PFSK-1 (cell line): Measurements from ENCODE around the gene KIF22.

ENCODE experiments used
- FOXP2 ChIP-seq: optimal IDR thresholded peaks from 2 replicates; pipeline ENCODE3; 2011; ENCODE audit warnings: borderline replicate concordance, control low read depth, inconsistent platforms; ENCODE audit not compliant: insufficient read depth; ENCODE audit errors: extremely low read length, extremely low read depth
- POLR2AphosphoS5 ChIP-seq: IDR thresholded peaks from 2 replicates; pipeline ENCODE4 v1.6.1; 2012; ENCODE audit warnings: low read depth, mild to moderate bottlenecking, control low read depth, low read length, moderate library complexity
- SIN3A ChIP-seq: IDR thresholded peaks from 2 replicates; pipeline ENCODE4 v1.6.1; 2012; ENCODE audit warnings: mild to moderate bottlenecking, low read length, moderate library complexity, borderline replicate concordance; ENCODE audit not compliant: insufficient read depth
- TAF1 ChIP-seq: IDR thresholded peaks from 2 replicates; pipeline ENCODE4 v1.6.1; 2012; ENCODE audit warnings: low read length, control low read depth, borderline replicate concordance; ENCODE audit not compliant: insufficient read depth
- TF ChIP-seq, protein P1 (sequence below), 2 experiments: IDR thresholded peaks; 2 replicates each; pipeline versions ENCODE4 v1.6.1 to v1.8.0; 2011 to 2012; ENCODE audit warnings: low read depth in 2 of 2, low read length in 2 of 2, control low read depth in 1 of 2, inconsistent platforms in 1 of 2, mild to moderate bottlenecking in 1 of 2, moderate library complexity in 1 of 2; ENCODE audit not compliant: insufficient read depth in 1 of 2

KIF22 gene

DNA sequence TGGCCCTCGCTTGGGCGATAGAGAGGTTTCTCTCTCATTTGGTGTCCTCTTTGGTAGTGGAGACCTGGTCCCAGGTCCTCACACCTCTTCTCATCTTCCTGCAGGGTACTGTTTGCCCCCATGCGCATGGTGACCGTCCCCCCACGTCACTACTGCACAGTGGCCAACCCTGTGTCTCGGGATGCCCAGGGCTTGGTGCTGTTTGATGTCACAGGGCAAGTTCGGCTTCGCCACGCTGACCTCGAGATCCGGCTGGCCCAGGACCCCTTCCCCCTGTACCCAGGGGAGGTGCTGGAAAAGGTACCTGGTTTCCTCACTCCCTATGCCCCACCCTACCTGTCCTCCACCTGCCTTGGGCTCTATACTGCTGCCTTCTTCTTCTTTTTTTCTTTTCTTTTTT lies 40.2 kb downstream of the KIF22 start:
- TF ChIP-seq FOXP2 (no peak), POLR2AphosphoS5 (no peak), TAF1 (no peak), SIN3A (no peak)
- TF ChIP-seq, protein P1, sequence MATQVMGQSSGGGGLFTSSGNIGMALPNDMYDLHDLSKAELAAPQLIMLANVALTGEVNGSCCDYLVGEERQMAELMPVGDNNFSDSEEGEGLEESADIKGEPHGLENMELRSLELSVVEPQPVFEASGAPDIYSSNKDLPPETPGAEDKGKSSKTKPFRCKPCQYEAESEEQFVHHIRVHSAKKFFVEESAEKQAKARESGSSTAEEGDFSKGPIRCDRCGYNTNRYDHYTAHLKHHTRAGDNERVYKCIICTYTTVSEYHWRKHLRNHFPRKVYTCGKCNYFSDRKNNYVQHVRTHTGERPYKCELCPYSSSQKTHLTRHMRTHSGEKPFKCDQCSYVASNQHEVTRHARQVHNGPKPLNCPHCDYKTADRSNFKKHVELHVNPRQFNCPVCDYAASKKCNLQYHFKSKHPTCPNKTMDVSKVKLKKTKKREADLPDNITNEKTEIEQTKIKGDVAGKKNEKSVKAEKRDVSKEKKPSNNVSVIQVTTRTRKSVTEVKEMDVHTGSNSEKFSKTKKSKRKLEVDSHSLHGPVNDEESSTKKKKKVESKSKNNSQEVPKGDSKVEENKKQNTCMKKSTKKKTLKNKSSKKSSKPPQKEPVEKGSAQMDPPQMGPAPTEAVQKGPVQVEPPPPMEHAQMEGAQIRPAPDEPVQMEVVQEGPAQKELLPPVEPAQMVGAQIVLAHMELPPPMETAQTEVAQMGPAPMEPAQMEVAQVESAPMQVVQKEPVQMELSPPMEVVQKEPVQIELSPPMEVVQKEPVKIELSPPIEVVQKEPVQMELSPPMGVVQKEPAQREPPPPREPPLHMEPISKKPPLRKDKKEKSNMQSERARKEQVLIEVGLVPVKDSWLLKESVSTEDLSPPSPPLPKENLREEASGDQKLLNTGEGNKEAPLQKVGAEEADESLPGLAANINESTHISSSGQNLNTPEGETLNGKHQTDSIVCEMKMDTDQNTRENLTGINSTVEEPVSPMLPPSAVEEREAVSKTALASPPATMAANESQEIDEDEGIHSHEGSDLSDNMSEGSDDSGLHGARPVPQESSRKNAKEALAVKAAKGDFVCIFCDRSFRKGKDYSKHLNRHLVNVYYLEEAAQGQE (IDR thresholded peaks at IDR 0.05; ENCODE audit: insufficient read depth in 1 of 2, low read depth in 2 of 2, low read length in 2 of 2) = no peak

DNA sequence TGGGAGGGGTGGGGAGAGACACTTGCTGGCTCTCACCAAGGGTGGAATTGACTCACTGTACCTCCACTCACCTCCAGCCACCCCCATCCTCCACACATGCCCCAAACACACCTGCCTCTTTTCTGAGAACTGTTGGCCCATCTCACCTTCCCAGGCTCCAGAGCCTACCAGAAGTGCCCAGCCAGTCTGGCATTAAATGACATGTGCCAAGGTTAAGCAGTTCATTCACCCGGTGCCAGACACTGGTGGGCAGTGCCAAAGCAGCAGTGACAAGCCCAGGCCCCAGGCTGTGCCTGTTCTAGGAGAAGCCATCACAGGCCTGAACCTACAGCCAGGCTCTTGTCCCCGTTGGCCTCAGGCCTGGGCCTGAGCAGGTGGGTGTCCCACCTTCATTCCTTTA lies 40.9 kb downstream of the KIF22 start:
- no peak for TF ChIP-seq FOXP2
- TF ChIP-seq, protein P1 (IDR thresholded peaks at IDR 0.05; ENCODE audit: insufficient read depth in 1 of 2, low read depth in 2 of 2, low read length in 2 of 2) = no peak
- no peak for TF ChIP-seq SIN3A
- no peak for TF ChIP-seq TAF1
- TF ChIP-seq POLR2AphosphoS5 = no peak

GRCh38 chr16:29834079-29834478 lies 43.5 kb downstream of the KIF22 start:
- TF ChIP-seq TAF1 (no peak), SIN3A (no peak), FOXP2 (no peak), POLR2AphosphoS5 (no peak)
- TF ChIP-seq, protein P1 (IDR thresholded peaks at IDR 0.05; ENCODE audit: insufficient read depth in 1 of 2, low read depth in 2 of 2, low read length in 2 of 2) = no peak

GRCh38 chr16:29835926-29836325 lies 45.4 kb downstream of the KIF22 start:
- TF ChIP-seq, protein P1 (IDR thresholded peaks at IDR 0.05; ENCODE audit: insufficient read depth in 1 of 2, low read depth in 2 of 2, low read length in 2 of 2) = no peak
- no peak for TF ChIP-seq TAF1
- TF ChIP-seq SIN3A = no peak
- no peak for TF ChIP-seq POLR2AphosphoS5

DNA sequence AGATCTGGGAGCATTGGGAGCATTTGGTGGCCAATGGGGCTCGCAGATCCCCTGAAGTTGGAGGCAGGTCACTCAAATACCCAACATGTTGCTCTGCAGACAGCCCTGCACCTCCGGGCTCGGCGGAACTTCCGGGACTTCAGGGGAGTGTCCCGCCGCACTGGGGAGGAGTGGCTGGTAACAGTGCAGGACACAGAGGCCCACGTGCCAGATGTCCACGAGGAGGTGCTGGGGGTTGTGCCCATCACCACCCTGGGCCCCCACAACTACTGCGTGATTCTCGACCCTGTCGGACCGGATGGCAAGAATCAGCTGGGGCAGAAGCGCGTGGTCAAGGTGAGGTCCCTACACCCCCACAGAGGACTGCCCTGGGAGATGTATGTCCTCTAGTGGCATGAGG lies 46.1 kb downstream of the KIF22 start:
- no peak for TF ChIP-seq SIN3A
- TF ChIP-seq FOXP2 = no peak
- TF ChIP-seq POLR2AphosphoS5 = no peak
- TF ChIP-seq TAF1 = no peak
- TF ChIP-seq, protein P1 (IDR thresholded peaks at IDR 0.05; ENCODE audit: insufficient read depth in 1 of 2, low read depth in 2 of 2, low read length in 2 of 2) = no peak
